GM23338 (cell line): ENCODE data around the gene SLC35F1. TPM values are rescaled to one million over a fixed set of nuclear protein-coding genes. Genes with fewer than 3 reads are reported as not detected.

Source experiments
- ATAC-seq: fragments of 200-7000 bp; cut with Tn5 transposase; 3 replicates; pipeline ENCODE4 v1.9.1; 2020
- DNase-seq: peaks from one replicate; pipeline ENCODE4 v3.0.0-alpha.2; 2015; ENCODE audit warnings: low spot score
- H2AFZ ChIP-seq: fragments of 200-600 bp; sonication (generic); 2 replicates; pipeline ENCODE4 v1.8.0; 2016; ENCODE audit warnings: antibody characterized with exemption, mild to moderate bottlenecking, moderate library complexity
- H3F3A ChIP-seq: fragments of 200-600 bp; sonication (generic); replicated peaks from 2 replicates; pipeline ENCODE4 v1.8.0; 2017; ENCODE audit warnings: antibody characterized with exemption, mixed run types, low read depth
- H3K27ac ChIP-seq: fragments of 200-600 bp; sonication (generic); 2 replicates; pipeline ENCODE4 v1.6.1; 2016; ENCODE audit warnings: low read depth
- H3K27me3 ChIP-seq: fragments of 200-600 bp; sonication (generic); 2 replicates; pipeline ENCODE4 v1.8.0; 2016; ENCODE audit warnings: mild to moderate bottlenecking, mixed run types, moderate library complexity; ENCODE audit not compliant: insufficient read depth
- H3K36me3 ChIP-seq: fragments of 200-600 bp; sonication (generic); 2 replicates; pipeline ENCODE4 v1.8.0; 2016; ENCODE audit warnings: mild to moderate bottlenecking; ENCODE audit not compliant: insufficient read depth
- H3K4me1 ChIP-seq: fragments of 200-600 bp; sonication (generic); 2 replicates; pipeline ENCODE4 v1.8.0; 2016; ENCODE audit warnings: mild to moderate bottlenecking, moderate library complexity; ENCODE audit not compliant: insufficient read depth
- H3K4me2 ChIP-seq: fragments of 200-600 bp; sonication (generic); 2 replicates; pipeline ENCODE4 v1.7.1; 2017; ENCODE audit warnings: mixed run types
- H3K4me3 ChIP-seq: fragments of 200-600 bp; sonication (generic); 2 replicates; pipeline ENCODE4 v1.6.1; 2016; ENCODE audit warnings: mixed run types
- H3K79me2 ChIP-seq: fragments of 200-600 bp; sonication (generic); replicated peaks from 2 replicates; pipeline ENCODE4 v1.8.0; 2017; ENCODE audit warnings: mild to moderate bottlenecking; ENCODE audit not compliant: insufficient read depth
- H3K9me2 ChIP-seq: fragments of 200-600 bp; sonication (generic); 2 replicates; pipeline ENCODE4 v1.8.0; 2017; ENCODE audit not compliant: insufficient read depth
- H4K20me1 ChIP-seq: fragments of 200-600 bp; sonication (generic); replicated peaks from 2 replicates; pipeline ENCODE4 v1.8.0; 2017; ENCODE audit warnings: mild to moderate bottlenecking; ENCODE audit not compliant: insufficient read depth
- H3K27ac Mint-ChIP-seq: 2 replicates; pipeline ENCODE4 v1.8.0; 2020; ENCODE audit warnings: inconsistent platforms, mild to moderate bottlenecking, moderate library complexity, mixed read lengths
- H3K27me3 Mint-ChIP-seq: 3 replicates; pipeline ENCODE4 v1.8.0; 2022; ENCODE audit warnings: low read depth, mild to moderate bottlenecking, moderate library complexity, mixed read lengths, inconsistent platforms; ENCODE audit not compliant: insufficient read depth, poor library complexity
- H3K36me3 Mint-ChIP-seq: 3 replicates; pipeline ENCODE4 v1.8.0; 2021; ENCODE audit warnings: low read depth, mild to moderate bottlenecking, inconsistent platforms, moderate library complexity, mixed read lengths
- H3K4me1 Mint-ChIP-seq: 3 replicates; pipeline ENCODE4 v1.8.0; 2020; ENCODE audit warnings: mild to moderate bottlenecking, inconsistent platforms, mixed read lengths
- H3K4me3 Mint-ChIP-seq: 3 replicates; pipeline ENCODE4 v1.8.0; 2021; ENCODE audit warnings: moderate library complexity, mild to moderate bottlenecking, inconsistent platforms, mixed read lengths
- H3K9me3 Mint-ChIP-seq: 3 replicates; pipeline ENCODE4 v1.8.0; 2020; ENCODE audit warnings: moderate library complexity, mild to moderate bottlenecking, inconsistent platforms, mixed read lengths
- CREB1 ChIP-seq: fragments of 250-450 bp; sonication (Bioruptor Pico); IDR thresholded peaks from 2 replicates; pipeline ENCODE4 v1.5.0; 2020; ENCODE audit warnings: low read depth, mild to moderate bottlenecking, moderate library complexity
- CTCF ChIP-seq, 2 experiments: fragments of 200-600 bp in 1 of 2; sonication (generic) in 1 of 2; conservative IDR thresholded peaks; 2 replicates each; pipeline versions ENCODE4 v1.5.1 to v1.6.1; 2016 to 2017; ENCODE audit warnings: antibody characterized with exemption in 2 of 2, low read depth in 2 of 2, mild to moderate bottlenecking in 2 of 2, moderate library complexity in 1 of 2
- ETS1 ChIP-seq: IDR thresholded peaks from 2 replicates; pipeline ENCODE4 v1.6.1; 2016; ENCODE audit warnings: antibody characterized with exemption
- EZH2 ChIP-seq: fragments of 200-600 bp; sonication (generic); IDR thresholded peaks from one replicate; pipeline ENCODE4 v1.8.0; 2017; ENCODE audit warnings: antibody characterized with exemption, mild to moderate bottlenecking, low read depth; ENCODE audit not compliant: unreplicated experiment
- EZH2phosphoT487 ChIP-seq: fragments of 200-600 bp; sonication (generic); IDR thresholded peaks from one replicate; pipeline ENCODE4 v1.8.1; 2018; ENCODE audit warnings: antibody characterized with exemption; ENCODE audit not compliant: unreplicated experiment
- JUNB ChIP-seq: IDR thresholded peaks from one replicate; pipeline ENCODE4 v1.6.1; 2016; ENCODE audit warnings: antibody characterized with exemption; ENCODE audit not compliant: unreplicated experiment
- NANOG ChIP-seq: IDR thresholded peaks from 2 replicates; pipeline ENCODE4 v1.6.1; 2016; ENCODE audit warnings: antibody characterized with exemption, borderline replicate concordance
- POLR2AphosphoS5 ChIP-seq: IDR thresholded peaks from 2 replicates; pipeline ENCODE4 v1.6.1; 2016; ENCODE audit warnings: antibody characterized with exemption, low read depth
- REST ChIP-seq: IDR thresholded peaks from one replicate; pipeline ENCODE4 v1.6.1; 2018; ENCODE audit warnings: antibody characterized with exemption; ENCODE audit not compliant: unreplicated experiment
- STAT1 ChIP-seq: IDR thresholded peaks from one replicate; pipeline ENCODE4 v1.6.1; 2016; ENCODE audit warnings: antibody characterized with exemption; ENCODE audit not compliant: unreplicated experiment
- ZNF114 ChIP-seq: fragments of 250-450 bp; sonication (Bioruptor Pico); IDR thresholded peaks from 2 replicates; pipeline ENCODE4 v1.5.0; 2020; ENCODE audit warnings: mild to moderate bottlenecking, moderate library complexity
- ZNF331 ChIP-seq: fragments of 250-450 bp; sonication (Bioruptor Pico); IDR thresholded peaks from 2 replicates; pipeline ENCODE4 v1.5.0; 2020; ENCODE audit warnings: low read depth, mild to moderate bottlenecking, moderate library complexity
- ZNF462 ChIP-seq: fragments of 250-450 bp; sonication (Bioruptor Pico); IDR thresholded peaks from 2 replicates; pipeline ENCODE4 v1.5.0; 2020; ENCODE audit warnings: mild to moderate bottlenecking, moderate library complexity
- polyA plus RNA-seq: library from polyadenylated mRNA; unstranded; fragments of >200 nt; fragmentation: Nextera tagmentation; extraction: Ambion mirVana; gene quantifications from 2 replicates; pipeline ENCODE4 v1.2.1, GENCODE V29; 2016
- total RNA-seq: library from RNA; depleted of rRNA; stranded (reverse); fragments of >200 nt; shearing (Covaris generic); gene quantifications from 2 replicates; pipeline ENCODE4 v1.2.3, GENCODE V29; 2014

The SLC35F1 gene
- total and polyA plus RNA-seq, 2 experiments from 2014 or later = 3.0 to 10.3 TPM

DNA sequence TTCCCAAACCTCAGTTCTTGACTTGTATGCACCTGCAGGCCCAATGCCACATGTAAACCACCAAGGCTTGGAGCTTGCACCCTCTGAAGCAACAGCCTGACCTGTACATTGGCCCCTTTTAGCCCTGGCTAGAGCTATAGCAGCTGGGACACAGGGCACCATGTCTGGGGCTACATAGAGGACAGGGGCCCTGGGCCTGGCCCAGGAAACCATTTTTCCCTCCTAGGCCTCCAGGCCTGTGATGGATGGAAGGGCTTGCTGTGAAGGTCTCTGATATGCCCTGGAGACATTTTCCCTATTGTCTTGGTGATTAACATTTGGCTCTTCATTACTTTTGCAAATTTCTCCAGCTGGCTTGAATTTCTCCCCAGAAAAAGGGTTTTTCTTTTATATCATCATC is 64.6 kb downstream of the SLC35F1 start:
- no peak for ATAC-seq

More for the DNA sequence above, 64.6 kb downstream of the SLC35F1 start:
- no peaks in the 10 kb centered on the region for H3K27me3 Mint-ChIP-seq
- no peaks in the 10 kb centered on the region for H3F3A ChIP-seq
- H2AFZ ChIP-seq = no peak overlapping the region
- no peak overlapping the region for H3K4me3 ChIP-seq
- TF ChIP-seq EZH2phosphoT487 (no peak), EZH2 (no peak), JUNB (no peak), ETS1 (no peak), CTCF (conservative IDR thresholded peaks at IDR 0.05; ENCODE audit: low read depth in 2 of 2) (no peak), CREB1 (CRISPR knock-in tag) (no peak), STAT1 (no peak), POLR2AphosphoS5 (no peak), REST (no peak), ZNF462 (no peak), ZNF114 (CRISPR knock-in tag) (no peak), NANOG (no peak), ZNF331 (CRISPR knock-in tag) (no peak)
- H3K9me3 Mint-ChIP-seq = peaks cover 33% of the 10 kb centered on the region
- H3K9me2 ChIP-seq = peaks cover 1% of the 10 kb centered on the region; the same call in 1 of the 2 replicates
- H4K20me1 ChIP-seq = no peaks in the 10 kb centered on the region
- DNase-seq = no peak
- H3K27me3 ChIP-seq = no peaks in the 10 kb centered on the region
- H3K4me1 Mint-ChIP-seq = no peaks in the 10 kb centered on the region
- peaks cover 3% of the 10 kb centered on the region; the same call in 1 of the 2 replicates for H3K36me3 ChIP-seq
- no peak overlapping the region for H3K27ac Mint-ChIP-seq
- H3K4me3 Mint-ChIP-seq = no peak overlapping the region
- no peak overlapping the region for H3K27ac ChIP-seq
- no peaks in the 10 kb centered on the region for H3K79me2 ChIP-seq
- H3K36me3 Mint-ChIP-seq = peaks cover 29% of the 10 kb centered on the region
- H3K4me2 ChIP-seq = no peak overlapping the region
- no peaks in the 10 kb centered on the region for H3K4me1 ChIP-seq
